Thyroid gland (tissue), 4 donors: ENCODE measurements around the gene MUC2. TPM values are rescaled to one million over a fixed set of nuclear protein-coding genes. Genes with fewer than 3 reads are reported as not detected.

Source experiments
- DNase-seq, 2 donors: peaks; one replicate each; pipeline ENCODE4 v3.0.0-alpha.2; 2019
- H3K27ac ChIP-seq, 3 donors: fragments of 200-600 bp; sonication (generic); 1 replicate in 2 of 3; 2 replicates in 1 of 3; pipeline ENCODE4 v1.5.1; 2016 to 2019; ENCODE audit warnings: mild to moderate bottlenecking in 1 of 3, moderate library complexity in 1 of 3
- H3K27me3 ChIP-seq: fragments of 200-600 bp; sonication (generic); one replicate; pipeline ENCODE4 v1.5.1; 2019
- H3K36me3 ChIP-seq, 2 donors: fragments of 200-600 bp; sonication (generic); one replicate each; pipeline ENCODE4 v1.5.1; 2016 to 2019
- H3K4me1 ChIP-seq, 2 donors: fragments of 200-600 bp; sonication (generic); one replicate each; pipeline ENCODE4 v1.5.1; 2017 to 2019
- H3K4me3 ChIP-seq, 3 donors: fragments of 200-600 bp; sonication (generic); replicated peaks in 1 of 3; 1 replicate in 2 of 3; 2 replicates in 1 of 3; pipeline ENCODE4 v1.5.1; 2016; ENCODE audit warnings: mild to moderate bottlenecking in 1 of 3
- H3K9me3 ChIP-seq: fragments of 200-600 bp; sonication (generic); one replicate; pipeline ENCODE4 v1.5.1; 2017
- POLR2A ChIP-seq, 2 donors: fragments of 450-650 bp; IDR thresholded peaks; one replicate each; pipeline ENCODE4 v1.6.1; 2017; ENCODE audit warnings: antibody characterized with exemption in 2 of 2, mild to moderate bottlenecking in 2 of 2, moderate library complexity in 1 of 2
- WGBS, 2 donors: methylation state at CpG; one replicate each; pipeline ENCODE4 v1.1.5; 2017; 5-methylcytosine and 5-hydroxymethylcytosine counted together
- intact Hi-C: fragments of 100-400 bp; cut with DNase I; formaldehyde crosslinking; loops from one replicate; pipeline ENCODE4 v1.15.1; 2023
- total RNA-seq, 4 donors: library from RNA; depleted of rRNA; stranded (reverse); fragments of >200 nt; gene quantifications; one replicate each; pipeline ENCODE4 v1.2.3, GENCODE V29; 2016
- TF ChIP-seq, protein P1 (sequence below), 6 experiments: fragments of 200-600 bp in 3 of 6; fragments of 450-650 bp in 3 of 6; sonication (generic) in 3 of 6; IDR thresholded peaks; one replicate each; pipeline ENCODE4 v1.5.1; 2016 to 2019; ENCODE audit warnings: antibody characterized with exemption in 6 of 6, mild to moderate bottlenecking in 2 of 6, inconsistent platforms in 1 of 6, moderate library complexity in 1 of 6

MUC2 gene
- total RNA-seq, 4 donors from 2014 or later: not detected

DNA sequence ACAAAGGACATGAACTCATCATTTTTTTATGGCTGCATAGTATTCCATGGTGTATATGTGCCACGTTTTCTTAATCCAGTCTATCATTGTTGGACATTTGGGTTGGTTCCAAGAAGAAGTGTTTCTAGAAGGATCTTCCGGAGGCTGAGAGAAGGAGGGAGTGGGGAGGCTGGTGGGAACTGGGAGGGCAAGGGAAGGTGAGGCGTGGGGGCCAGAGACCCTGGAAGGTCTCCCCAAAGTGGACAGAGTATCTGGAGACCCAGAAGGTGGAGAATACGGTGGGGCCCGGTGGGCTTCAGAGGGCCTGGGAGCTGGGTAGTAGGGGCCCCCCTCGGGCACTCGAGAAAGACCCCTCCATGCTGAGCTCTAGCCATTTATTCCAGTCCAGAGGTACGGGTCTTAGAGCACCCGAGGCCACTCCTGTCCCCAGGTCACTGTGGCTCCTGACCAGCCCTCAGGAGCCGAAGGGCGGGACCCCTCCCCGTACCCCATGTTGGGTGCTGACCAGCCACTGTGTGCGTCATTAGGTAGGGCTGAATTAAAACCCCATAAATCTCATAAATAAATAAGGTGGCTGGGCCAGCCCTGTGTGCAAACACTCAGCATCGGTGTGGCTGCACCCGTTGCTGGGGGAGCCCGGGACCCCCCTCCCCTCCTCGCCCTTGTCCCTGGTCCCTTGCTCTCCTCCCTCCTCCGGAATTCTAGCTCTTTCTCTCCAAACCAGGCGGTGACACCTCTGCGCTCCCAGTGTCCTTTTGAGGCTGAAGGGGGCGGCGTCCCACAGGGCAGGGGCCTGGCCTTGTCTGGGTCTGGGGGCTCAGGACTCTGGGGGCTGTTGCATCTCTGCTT lies 44.3 kb downstream of the MUC2 start:
- no peak for TF ChIP-seq POLR2A (IDR thresholded peaks at IDR 0.05)
- TF ChIP-seq, protein P1, sequence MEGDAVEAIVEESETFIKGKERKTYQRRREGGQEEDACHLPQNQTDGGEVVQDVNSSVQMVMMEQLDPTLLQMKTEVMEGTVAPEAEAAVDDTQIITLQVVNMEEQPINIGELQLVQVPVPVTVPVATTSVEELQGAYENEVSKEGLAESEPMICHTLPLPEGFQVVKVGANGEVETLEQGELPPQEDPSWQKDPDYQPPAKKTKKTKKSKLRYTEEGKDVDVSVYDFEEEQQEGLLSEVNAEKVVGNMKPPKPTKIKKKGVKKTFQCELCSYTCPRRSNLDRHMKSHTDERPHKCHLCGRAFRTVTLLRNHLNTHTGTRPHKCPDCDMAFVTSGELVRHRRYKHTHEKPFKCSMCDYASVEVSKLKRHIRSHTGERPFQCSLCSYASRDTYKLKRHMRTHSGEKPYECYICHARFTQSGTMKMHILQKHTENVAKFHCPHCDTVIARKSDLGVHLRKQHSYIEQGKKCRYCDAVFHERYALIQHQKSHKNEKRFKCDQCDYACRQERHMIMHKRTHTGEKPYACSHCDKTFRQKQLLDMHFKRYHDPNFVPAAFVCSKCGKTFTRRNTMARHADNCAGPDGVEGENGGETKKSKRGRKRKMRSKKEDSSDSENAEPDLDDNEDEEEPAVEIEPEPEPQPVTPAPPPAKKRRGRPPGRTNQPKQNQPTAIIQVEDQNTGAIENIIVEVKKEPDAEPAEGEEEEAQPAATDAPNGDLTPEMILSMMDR (IDR thresholded peaks at IDR 0.05): no peak
- Histone ChIP-seq H3K36me3 (no peaks in the 10 kb centered on the region), H3K27me3 (no peaks in the 10 kb centered on the region), H3K9me3 (no peaks in the 10 kb centered on the region), H3K4me3 (no peak overlapping the region), H3K27ac (no peak overlapping the region), H3K4me1 (no peaks in the 10 kb centered on the region)
- intact Hi-C loops: no loop called here
- DNase-seq: no peak
- WGBS, 2 donors: 68 to 73% methylated on average over 19 to 22 of the region's 22 CpGs

DNA sequence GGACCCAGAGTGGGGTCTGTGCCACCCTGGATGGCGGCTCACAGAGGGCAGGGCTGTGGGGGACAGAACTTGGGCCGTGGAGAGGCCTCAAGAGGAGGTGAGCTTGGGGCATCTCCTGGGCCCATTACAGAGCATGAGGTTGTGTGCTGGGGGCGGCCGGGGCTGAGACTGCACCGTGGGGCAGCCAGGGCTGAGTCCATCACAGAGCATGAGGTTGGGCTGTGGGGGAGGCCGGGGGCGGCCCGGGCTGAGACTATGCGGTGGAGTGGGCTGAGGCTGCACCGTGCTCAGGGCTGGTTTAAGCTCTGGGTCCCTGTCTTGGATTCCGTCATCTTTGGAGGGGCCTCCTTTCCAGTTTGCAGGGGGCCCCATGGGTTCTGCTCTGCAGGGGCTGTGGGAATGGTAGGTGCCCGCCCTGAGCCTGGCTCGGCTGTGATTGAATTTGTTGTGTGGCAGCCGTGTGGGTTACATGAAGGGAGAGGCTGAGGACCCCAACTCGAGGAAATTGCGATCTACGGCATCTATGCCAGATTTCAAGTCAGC lies 45.0 kb downstream of the MUC2 start:
- no peaks in the 10 kb centered on the region for H3K4me1 ChIP-seq
- WGBS, 2 donors: 85% methylated on average over 16 of the region's 17 CpGs
- H3K4me3 ChIP-seq: no peak overlapping the region
- no peak overlapping the region for H3K27ac ChIP-seq
- no peak for DNase-seq
- intact Hi-C loops: no loop called here
- no peak for TF ChIP-seq POLR2A (IDR thresholded peaks at IDR 0.05)
- TF ChIP-seq, protein P1 (IDR thresholded peaks at IDR 0.05): no peak
- no peaks in the 10 kb centered on the region for H3K36me3 ChIP-seq
- no peaks in the 10 kb centered on the region for H3K27me3 ChIP-seq
- H3K9me3 ChIP-seq: no peaks in the 10 kb centered on the region

DNA sequence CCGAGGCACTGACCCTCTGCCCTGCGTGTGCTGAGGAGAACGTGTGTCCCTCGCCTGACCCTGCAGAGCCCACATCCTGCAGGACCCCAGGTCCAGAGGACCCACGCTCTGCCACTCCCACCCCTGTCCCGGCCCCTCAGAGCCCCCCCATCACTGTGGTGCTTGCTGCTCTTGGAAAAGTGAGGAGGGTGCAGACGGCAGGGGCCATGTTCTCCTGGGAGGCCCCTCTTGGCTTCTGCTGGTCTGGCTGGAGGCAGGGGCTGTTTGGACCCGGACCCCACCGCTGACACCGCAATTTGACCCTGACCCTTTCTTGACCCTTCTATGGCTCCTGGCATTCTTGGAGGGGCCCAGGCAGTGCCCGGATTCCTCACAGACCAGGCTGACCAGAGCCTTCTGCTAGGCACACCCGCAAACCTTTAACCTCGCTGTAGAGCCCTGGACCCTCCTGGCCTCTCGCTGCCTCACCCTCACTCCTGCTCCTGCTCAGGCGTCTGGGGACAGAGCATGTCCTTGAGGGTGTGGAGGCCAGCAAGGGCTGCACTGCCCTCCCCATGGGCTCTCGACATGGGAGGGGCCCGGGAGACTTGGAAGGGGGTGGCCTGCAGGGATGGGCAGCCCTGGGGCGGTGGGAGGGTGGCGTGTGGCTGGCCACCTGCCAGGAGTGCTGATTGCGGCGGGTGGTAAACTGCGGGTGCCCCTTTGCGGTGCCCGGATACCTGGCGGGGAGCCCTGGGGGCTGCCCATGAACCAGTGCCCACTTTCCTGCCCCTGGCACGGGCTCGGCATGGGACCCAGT lies 46.1 kb downstream of the MUC2 start:
- no peaks in the 10 kb centered on the region for H3K27me3 ChIP-seq
- H3K4me3 ChIP-seq: no peak overlapping the region
- H3K36me3 ChIP-seq: no peaks in the 10 kb centered on the region
- H3K27ac ChIP-seq: no peak overlapping the region
- DNase-seq: no peak
- 73 to 75% methylated on average over 17 to 21 of the region's 27 CpGs for WGBS, 2 donors
- H3K9me3 ChIP-seq: no peaks in the 10 kb centered on the region
- intact Hi-C loops: no loop called here
- no peaks in the 10 kb centered on the region for H3K4me1 ChIP-seq
- TF ChIP-seq, protein P1 (IDR thresholded peaks at IDR 0.05): no peak
- TF ChIP-seq POLR2A (IDR thresholded peaks at IDR 0.05): no peak

DNA sequence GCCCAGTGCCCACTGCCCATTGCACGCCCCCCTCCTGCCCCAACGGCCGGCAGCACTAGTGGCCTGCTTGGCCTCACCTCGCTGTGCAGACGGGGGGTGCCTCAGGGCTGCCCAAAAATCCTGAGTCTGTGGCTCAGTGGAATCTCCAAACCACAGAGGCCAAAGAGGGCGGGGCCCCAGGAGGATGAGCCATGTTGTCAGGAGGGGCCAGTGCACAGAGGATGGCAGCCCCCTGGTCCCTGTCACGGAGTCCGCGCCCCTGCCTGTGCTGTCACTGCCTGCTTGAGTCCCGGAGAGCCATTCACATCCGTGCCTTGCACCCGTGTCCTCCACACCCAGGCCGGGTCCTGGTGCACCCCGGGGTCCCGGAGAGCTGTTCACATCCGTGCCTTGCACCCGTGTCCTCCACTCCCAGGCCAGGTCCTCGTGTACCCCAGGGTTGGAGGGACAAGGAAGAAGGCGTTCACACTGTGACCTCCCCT lies 46.7 kb downstream of the MUC2 start:
- Histone ChIP-seq H3K4me3 (no peak overlapping the region), H3K9me3 (no peaks in the 10 kb centered on the region), H3K4me1 (no peaks in the 10 kb centered on the region), H3K36me3 (no peaks in the 10 kb centered on the region), H3K27me3 (no peaks in the 10 kb centered on the region), H3K27ac (no peak overlapping the region)
- no peak for TF ChIP-seq POLR2A (IDR thresholded peaks at IDR 0.05)
- TF ChIP-seq, protein P1 (IDR thresholded peaks at IDR 0.05): no peak
- 87 to 94% methylated on average over 8 to 14 of the region's 19 CpGs for WGBS, 2 donors
- no peak for DNase-seq
- intact Hi-C loops: no loop called here
